ENCODE data around the gene RAP1GAP.

RAP1GAP gene

DNA sequence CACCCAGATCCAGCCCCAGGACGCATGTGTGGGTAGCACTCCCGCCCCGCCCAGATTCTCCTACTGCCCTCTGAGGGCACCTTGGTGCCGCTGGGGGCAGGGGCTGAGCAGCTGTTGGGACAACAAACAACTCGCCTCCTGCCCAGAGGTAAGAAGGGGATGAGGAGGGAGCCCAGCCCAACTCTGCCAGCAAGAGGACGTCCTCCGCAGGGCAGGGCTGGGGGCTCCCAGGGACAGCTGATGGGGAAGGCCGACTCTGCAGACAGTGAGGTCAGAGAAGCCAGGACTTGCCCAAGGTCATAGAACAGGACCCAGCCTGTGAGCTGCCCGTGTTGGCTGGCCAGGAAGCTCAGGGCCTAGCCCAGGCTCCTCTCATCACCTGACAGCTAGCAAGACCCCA lies 18.8 kb downstream of the RAP1GAP start:
- Histone ChIP-seq H3K27me3 (ENCODE audit: insufficient read depth, low read depth, severe bottlenecking) (no peaks in the 10 kb centered on the region), H3K4me3 (ENCODE audit: low read depth, low read length) (no peak overlapping the region), H3K9me3 (ENCODE audit: severe bottlenecking) (no peaks in the 10 kb centered on the region), H3K36me3 (peaks cover 6% of the 10 kb centered on the region), H3K27ac (no peak overlapping the region)
- TF ChIP-seq, protein P1, sequence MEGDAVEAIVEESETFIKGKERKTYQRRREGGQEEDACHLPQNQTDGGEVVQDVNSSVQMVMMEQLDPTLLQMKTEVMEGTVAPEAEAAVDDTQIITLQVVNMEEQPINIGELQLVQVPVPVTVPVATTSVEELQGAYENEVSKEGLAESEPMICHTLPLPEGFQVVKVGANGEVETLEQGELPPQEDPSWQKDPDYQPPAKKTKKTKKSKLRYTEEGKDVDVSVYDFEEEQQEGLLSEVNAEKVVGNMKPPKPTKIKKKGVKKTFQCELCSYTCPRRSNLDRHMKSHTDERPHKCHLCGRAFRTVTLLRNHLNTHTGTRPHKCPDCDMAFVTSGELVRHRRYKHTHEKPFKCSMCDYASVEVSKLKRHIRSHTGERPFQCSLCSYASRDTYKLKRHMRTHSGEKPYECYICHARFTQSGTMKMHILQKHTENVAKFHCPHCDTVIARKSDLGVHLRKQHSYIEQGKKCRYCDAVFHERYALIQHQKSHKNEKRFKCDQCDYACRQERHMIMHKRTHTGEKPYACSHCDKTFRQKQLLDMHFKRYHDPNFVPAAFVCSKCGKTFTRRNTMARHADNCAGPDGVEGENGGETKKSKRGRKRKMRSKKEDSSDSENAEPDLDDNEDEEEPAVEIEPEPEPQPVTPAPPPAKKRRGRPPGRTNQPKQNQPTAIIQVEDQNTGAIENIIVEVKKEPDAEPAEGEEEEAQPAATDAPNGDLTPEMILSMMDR (IDR thresholded peaks at IDR 0.05; ENCODE audit: low read depth, low read length) = no peak
- DNase-seq = no peak

DNA sequence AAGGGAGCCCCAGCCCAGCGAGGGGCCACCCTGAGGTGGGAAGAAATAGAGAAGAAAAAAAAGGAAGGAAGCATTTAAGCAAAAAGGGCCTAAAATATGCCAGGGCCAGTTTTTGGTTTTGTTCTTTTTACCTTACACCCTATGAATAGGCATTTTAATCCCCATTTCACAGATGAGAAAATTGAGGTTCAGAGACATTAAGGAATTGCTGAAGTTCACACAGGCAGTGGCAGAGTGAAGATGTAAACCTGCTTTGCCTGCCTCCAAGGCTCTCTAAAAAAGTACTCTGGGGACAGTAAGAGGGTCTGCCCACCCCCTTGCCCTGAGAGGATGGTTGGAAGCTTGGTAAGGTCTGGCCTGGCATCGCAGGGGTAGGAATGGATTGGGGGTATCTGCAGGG lies 19.8 kb downstream of the RAP1GAP start:
- H3K4me3 ChIP-seq (ENCODE audit: low read depth, low read length) = no peak overlapping the region
- no peak for DNase-seq
- no peaks in the 10 kb centered on the region for H3K27me3 ChIP-seq (ENCODE audit: insufficient read depth, low read depth, severe bottlenecking)
- TF ChIP-seq, protein P1 (IDR thresholded peaks at IDR 0.05; ENCODE audit: low read depth, low read length) = no peak
- no peaks in the 10 kb centered on the region for H3K9me3 ChIP-seq (ENCODE audit: severe bottlenecking)
- no peak overlapping the region for H3K27ac ChIP-seq
- H3K36me3 ChIP-seq = peaks cover 6% of the 10 kb centered on the region

DNA sequence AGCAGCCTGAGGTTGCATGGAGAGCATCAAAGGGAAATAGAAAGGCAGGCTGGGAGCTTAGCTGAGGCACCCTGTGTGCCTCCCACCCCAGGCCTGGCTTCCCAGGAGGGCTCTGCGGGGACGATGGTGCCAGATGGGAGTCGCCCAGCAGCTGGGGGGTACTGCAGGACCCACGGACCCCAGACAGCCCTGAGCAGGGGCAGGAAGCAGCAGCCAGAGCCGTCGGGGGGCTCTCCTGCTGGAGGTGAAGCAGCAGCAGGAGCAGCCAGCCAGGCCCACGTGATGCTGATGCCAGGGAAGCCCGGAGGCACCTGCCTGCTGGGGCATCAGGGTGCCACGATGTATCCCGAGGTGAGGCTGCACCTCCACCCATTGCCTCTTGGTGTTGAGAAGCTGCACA lies 20.4 kb downstream of the RAP1GAP start:
- Histone ChIP-seq H3K4me3 (ENCODE audit: low read depth, low read length) (no peak overlapping the region), H3K27me3 (ENCODE audit: insufficient read depth, low read depth, severe bottlenecking) (no peaks in the 10 kb centered on the region), H3K36me3 (peaks cover 6% of the 10 kb centered on the region), H3K27ac (no peak overlapping the region), H3K9me3 (ENCODE audit: severe bottlenecking) (no peaks in the 10 kb centered on the region)
- DNase-seq = no peak
- TF ChIP-seq, protein P1 (IDR thresholded peaks at IDR 0.05; ENCODE audit: low read depth, low read length) = no peak

DNA sequence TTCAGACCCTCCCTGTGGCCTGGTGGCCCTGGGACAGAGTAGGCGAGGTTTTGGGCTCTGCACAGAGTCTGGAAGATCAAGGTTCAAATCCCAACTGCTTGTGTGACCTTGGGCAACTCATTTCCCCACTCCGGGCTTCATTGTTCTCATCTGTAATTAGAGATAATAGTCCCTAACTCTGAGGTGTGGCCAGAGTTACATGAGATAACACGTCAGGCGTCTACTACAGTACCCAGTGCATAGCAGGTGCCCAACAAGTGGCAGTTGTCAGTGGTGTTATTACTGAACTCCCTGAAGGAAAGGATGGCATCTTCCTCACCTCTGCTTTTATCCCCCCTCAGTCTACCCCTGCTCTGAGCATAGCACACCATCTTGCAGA lies 20.8 kb downstream of the RAP1GAP start:
- Histone ChIP-seq H3K36me3 (peaks cover 6% of the 10 kb centered on the region), H3K27ac (no peak overlapping the region), H3K9me3 (ENCODE audit: severe bottlenecking) (no peaks in the 10 kb centered on the region), H3K27me3 (ENCODE audit: insufficient read depth, low read depth, severe bottlenecking) (no peaks in the 10 kb centered on the region), H3K4me3 (ENCODE audit: low read depth, low read length) (no peak overlapping the region)
- TF ChIP-seq, protein P1 (IDR thresholded peaks at IDR 0.05; ENCODE audit: low read depth, low read length) = no peak
- DNase-seq = no peak

- DNase-seq = no peak
- no peaks in the 10 kb centered on the region for H3K27me3 ChIP-seq (ENCODE audit: insufficient read depth, low read depth, severe bottlenecking)
- H3K36me3 ChIP-seq = peaks cover 6% of the 10 kb centered on the region
These were observed 21.5 kb downstream of the RAP1GAP start for GRCh38 chr1:21647431-21648351.

More at GRCh38 chr1:21647431-21648351, 21.5 kb downstream of the RAP1GAP start:
- Histone ChIP-seq H3K27ac (no peak overlapping the region), H3K9me3 (ENCODE audit: severe bottlenecking) (no peaks in the 10 kb centered on the region), H3K4me3 (ENCODE audit: low read depth, low read length) (no peak overlapping the region)
- TF ChIP-seq, protein P1 (IDR thresholded peaks at IDR 0.05; ENCODE audit: low read depth, low read length) = no peak

All from WERI-Rb-1 (cell line).